Measurements from ENCODE around the gene SCRN2. TPM values are rescaled to one million over a fixed set of nuclear protein-coding genes. Genes with fewer than 3 reads are reported as not detected.

Gene SCRN2
- total and polyA plus RNA-seq, 2 donors (not counting 3 experiments of a cell fraction or from before 2014, with no cell fraction given): 31.7 to 48.9 TPM

DNA sequence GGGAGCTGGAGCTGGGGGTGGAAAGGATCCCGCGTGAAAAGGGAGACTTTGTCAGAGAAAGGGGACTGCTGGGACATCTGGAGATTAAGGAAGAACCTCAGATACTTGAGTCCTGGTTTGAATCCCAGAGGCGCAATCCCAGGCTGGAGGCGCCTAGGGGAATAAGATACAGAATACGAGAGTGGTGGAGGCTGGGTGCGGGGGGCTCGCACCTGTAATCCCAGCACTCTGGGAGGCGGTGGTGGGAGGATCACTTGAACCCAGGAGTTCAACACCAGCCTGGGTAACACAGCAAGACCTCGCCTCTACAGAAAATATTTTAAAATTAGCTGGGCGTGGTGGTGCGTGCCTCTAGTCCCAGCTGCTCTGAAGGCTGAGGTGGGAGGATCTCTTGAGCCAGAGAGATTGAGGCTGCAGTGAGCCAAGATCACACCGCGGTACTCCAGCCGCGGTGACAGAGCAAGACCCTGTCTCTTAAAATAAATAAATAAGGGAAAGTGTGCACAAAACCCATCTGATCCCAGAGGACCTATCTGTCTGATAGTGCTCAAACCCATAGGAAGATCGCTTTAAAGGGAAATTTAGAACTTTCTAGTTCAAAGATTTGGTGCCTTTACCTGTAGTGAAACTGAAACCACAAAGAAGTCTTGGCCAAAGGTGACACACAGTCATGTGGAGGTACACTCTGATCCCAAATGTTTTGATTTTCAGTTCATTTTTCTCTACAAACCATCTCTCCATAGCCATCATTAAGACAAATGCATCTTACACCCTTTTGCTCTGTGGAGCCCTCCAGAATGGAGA is 617 bp upstream of the SCRN2 start:
- no peak for TF ChIP-seq EZH2 (IDR thresholded peaks at IDR 0.05; ENCODE audit: borderline replicate concordance, low read depth, low read length, severe bottlenecking)
- TF ChIP-seq, protein P1, sequence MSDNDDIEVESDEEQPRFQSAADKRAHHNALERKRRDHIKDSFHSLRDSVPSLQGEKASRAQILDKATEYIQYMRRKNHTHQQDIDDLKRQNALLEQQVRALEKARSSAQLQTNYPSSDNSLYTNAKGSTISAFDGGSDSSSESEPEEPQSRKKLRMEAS (IDR thresholded peaks at IDR 0.05; ENCODE audit: insufficient read depth, insufficient read length): no peak
- TF ChIP-seq MYC (IDR thresholded peaks at IDR 0.05; ENCODE audit: low read depth, low read length): no peak
- no peak for TF ChIP-seq POLR2A (IDR thresholded peaks at IDR 0.05; ENCODE audit: low read depth, low read length)
- TF ChIP-seq GATA2 (IDR thresholded peaks at IDR 0.05; ENCODE audit: insufficient read depth, insufficient read length, low read depth, low read length): no peak
- no peak for TF ChIP-seq FOS (IDR thresholded peaks at IDR 0.05; ENCODE audit: borderline replicate concordance, insufficient read depth, low read length)
- TF ChIP-seq, protein P2, sequence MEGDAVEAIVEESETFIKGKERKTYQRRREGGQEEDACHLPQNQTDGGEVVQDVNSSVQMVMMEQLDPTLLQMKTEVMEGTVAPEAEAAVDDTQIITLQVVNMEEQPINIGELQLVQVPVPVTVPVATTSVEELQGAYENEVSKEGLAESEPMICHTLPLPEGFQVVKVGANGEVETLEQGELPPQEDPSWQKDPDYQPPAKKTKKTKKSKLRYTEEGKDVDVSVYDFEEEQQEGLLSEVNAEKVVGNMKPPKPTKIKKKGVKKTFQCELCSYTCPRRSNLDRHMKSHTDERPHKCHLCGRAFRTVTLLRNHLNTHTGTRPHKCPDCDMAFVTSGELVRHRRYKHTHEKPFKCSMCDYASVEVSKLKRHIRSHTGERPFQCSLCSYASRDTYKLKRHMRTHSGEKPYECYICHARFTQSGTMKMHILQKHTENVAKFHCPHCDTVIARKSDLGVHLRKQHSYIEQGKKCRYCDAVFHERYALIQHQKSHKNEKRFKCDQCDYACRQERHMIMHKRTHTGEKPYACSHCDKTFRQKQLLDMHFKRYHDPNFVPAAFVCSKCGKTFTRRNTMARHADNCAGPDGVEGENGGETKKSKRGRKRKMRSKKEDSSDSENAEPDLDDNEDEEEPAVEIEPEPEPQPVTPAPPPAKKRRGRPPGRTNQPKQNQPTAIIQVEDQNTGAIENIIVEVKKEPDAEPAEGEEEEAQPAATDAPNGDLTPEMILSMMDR (IDR thresholded peaks at IDR 0.05; ENCODE audit: extremely low read depth in 1 of 2, insufficient read depth in 1 of 2, low read depth in 1 of 2, low read length in 2 of 2): no peak
- TF ChIP-seq JUN (IDR thresholded peaks at IDR 0.05; ENCODE audit: borderline replicate concordance, insufficient read depth, insufficient read length, low read depth): no peak
- TF ChIP-seq POLR2AphosphoS5 (IDR thresholded peaks at IDR 0.05; ENCODE audit: insufficient read depth, low read depth, low read length): no peak
- POLR2A ChIA-PET: interaction anchor here (0.6 kb wide), 1 partner anchor 49 kb away, joined by 4 read pairs; no protein-coding TSS in a partner anchor
- H3K4me1 ChIP-seq (ENCODE audit: control insufficient read depth, extremely low read depth, insufficient read depth, low read length): peaks cover 5% of the 10 kb centered on the region
- H3K36me3 ChIP-seq (ENCODE audit: control insufficient read depth in 2 of 2, extremely low read depth in 1 of 2, insufficient read depth in 2 of 2, low read length in 2 of 2): no peaks in the 10 kb centered on the region
- BruUV-seq (replicated peaks): no TSS peak
- no peaks in the 10 kb centered on the region for H3K79me2 ChIP-seq (ENCODE audit: control insufficient read depth, insufficient read depth, low read length)
- peak overlapping the region; percentile 95 for H2AFZ ChIP-seq (ENCODE audit: low read depth, low read length)
- no peaks in the 10 kb centered on the region for H3K9me1 ChIP-seq (replicated peaks; ENCODE audit: control insufficient read depth, extremely low read depth, insufficient read depth, low read length)
- intact Hi-C loops (cut with micrococcal nuclease) (loop anchor here (1.0 to 5.0 kb wide), 5 partner anchors 49 to 171 kb away; partner anchors contain the start of genes CDK5RAP3 and PNPO), dilution Hi-C loops (cut with MboI; ENCODE audit: extremely low pct_ligation_motif_present, low sequenced_read_pairs) (no loop called here)
- H4K20me1 ChIP-seq (replicated peaks; ENCODE audit: control insufficient read depth, extremely low read depth, insufficient read depth, low read length): no peaks in the 10 kb centered on the region
- DNase-seq (ENCODE audit: low read depth, low spot score): no peak
- H3K27ac ChIP-seq (ENCODE audit: insufficient read depth, low read depth, low read length): no peak overlapping the region
- H3K27me3 ChIP-seq (ENCODE audit: control insufficient read depth in 2 of 2, insufficient read depth in 2 of 2, low read length in 2 of 2): no peaks in the 10 kb centered on the region
- no peak overlapping the region for H3K4me2 ChIP-seq (ENCODE audit: insufficient read depth, low read length)
- no peak overlapping the region for H3K4me3 ChIP-seq (replicated peaks in 1 of 3; ENCODE audit: insufficient read depth in 1 of 3, low read depth in 1 of 3, low read length in 3 of 3)
- H3K9ac ChIP-seq (replicated peaks; ENCODE audit: extremely low read depth, insufficient read depth, low read length): no peak overlapping the region
- FAIRE-seq: no peak
- H3K9me3 ChIP-seq (replicated peaks; ENCODE audit: control insufficient read depth, insufficient read depth, low read length): no peaks in the 10 kb centered on the region
- CTCF ChIA-PET: interaction anchor here (0.7 to 5.3 kb wide), 16 partner anchors 9 to 179 kb away, joined by 3 to 162 read pairs (median 6); partner anchors contain the start of genes CDK5RAP3, LRRC46, MRPL10 and SP2

Measured in endothelial cell of umbilical vein (primary cell).